Prostate gland (tissue), 2 donors: Measurements from ENCODE around the gene KCNK15.

Experiments
- POLR2A ChIP-seq: fragments of 450-650 bp; IDR thresholded peaks from one replicate; pipeline ENCODE4 v1.6.1; 2016; ENCODE audit warnings: antibody characterized with exemption, mild to moderate bottlenecking
- TF ChIP-seq, protein P1 (sequence below), 4 experiments: fragments of 200-600 bp in 2 of 4; fragments of 450-650 bp in 2 of 4; sonication (generic) in 2 of 4; IDR thresholded peaks; 1 replicate in 3 of 4; 2 replicates in 1 of 4; pipeline ENCODE4 v1.5.1; 2016 to 2019; ENCODE audit warnings: antibody characterized with exemption in 4 of 4, mild to moderate bottlenecking in 2 of 4, moderate library complexity in 2 of 4

- TF ChIP-seq, protein P1, sequence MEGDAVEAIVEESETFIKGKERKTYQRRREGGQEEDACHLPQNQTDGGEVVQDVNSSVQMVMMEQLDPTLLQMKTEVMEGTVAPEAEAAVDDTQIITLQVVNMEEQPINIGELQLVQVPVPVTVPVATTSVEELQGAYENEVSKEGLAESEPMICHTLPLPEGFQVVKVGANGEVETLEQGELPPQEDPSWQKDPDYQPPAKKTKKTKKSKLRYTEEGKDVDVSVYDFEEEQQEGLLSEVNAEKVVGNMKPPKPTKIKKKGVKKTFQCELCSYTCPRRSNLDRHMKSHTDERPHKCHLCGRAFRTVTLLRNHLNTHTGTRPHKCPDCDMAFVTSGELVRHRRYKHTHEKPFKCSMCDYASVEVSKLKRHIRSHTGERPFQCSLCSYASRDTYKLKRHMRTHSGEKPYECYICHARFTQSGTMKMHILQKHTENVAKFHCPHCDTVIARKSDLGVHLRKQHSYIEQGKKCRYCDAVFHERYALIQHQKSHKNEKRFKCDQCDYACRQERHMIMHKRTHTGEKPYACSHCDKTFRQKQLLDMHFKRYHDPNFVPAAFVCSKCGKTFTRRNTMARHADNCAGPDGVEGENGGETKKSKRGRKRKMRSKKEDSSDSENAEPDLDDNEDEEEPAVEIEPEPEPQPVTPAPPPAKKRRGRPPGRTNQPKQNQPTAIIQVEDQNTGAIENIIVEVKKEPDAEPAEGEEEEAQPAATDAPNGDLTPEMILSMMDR (IDR thresholded peaks at IDR 0.05) = no peak
- no peak for TF ChIP-seq POLR2A
Measured at GRCh38 chr20:44743080-44743701, 2.5 kb upstream of the KCNK15 start.
